SU-DHL-6 (cell line): ENCODE measurements around the gene CDC6.
A peak's percentile ranks its signal among the peaks of the same experiment; 100 is the strongest.
"Not testable (repeated sequence)": the region's sequence is repeated elsewhere in the genome, so short reads cannot be mapped to it uniquely, and the experiment has no call there.

Experiments
- H2AFZ ChIP-seq: fragments of 200-600 bp; sonication (generic); 2 replicates; pipeline ENCODE4 v1.6.1; 2014; ENCODE audit warnings: low read depth, mild to moderate bottlenecking, moderate library complexity, mixed read lengths, antibody characterized with exemption, low read length; ENCODE audit not compliant: severe bottlenecking
- H3F3A ChIP-seq: fragments of 200-600 bp; shearing (Covaris generic); 2 replicates; pipeline ENCODE4 v1.6.0; 2016; ENCODE audit warnings: antibody characterized with exemption, mild to moderate bottlenecking; ENCODE audit not compliant: insufficient read depth
- H3K27ac ChIP-seq: fragments of 200-600 bp; sonication (generic); 2 replicates; pipeline ENCODE4 v1.5.1; 2016; ENCODE audit warnings: low read depth, mild to moderate bottlenecking, low read length, moderate library complexity, mixed read lengths
- H3K27me3 ChIP-seq: fragments of 200-600 bp; sonication (generic), shearing (Covaris generic); 2 replicates; pipeline ENCODE4 v1.6.0; 2014; ENCODE audit warnings: mild to moderate bottlenecking, low read length
- H3K36me3 ChIP-seq: fragments of 200-600 bp; sonication (generic); 2 replicates; pipeline ENCODE4 v1.6.1; 2014; ENCODE audit warnings: mild to moderate bottlenecking, low read length, mixed read lengths
- H3K4me2 ChIP-seq: fragments of 300-600, 200-600 bp; shearing (Covaris generic), sonication (generic); 2 replicates; pipeline ENCODE4 v1.6.0; 2014; ENCODE audit warnings: low read length, low read depth, mild to moderate bottlenecking; ENCODE audit not compliant: poor library complexity, severe bottlenecking
- H3K4me3 ChIP-seq: fragments of 200-600 bp; sonication (generic); 2 replicates; pipeline ENCODE4 v1.5.1; 2014; ENCODE audit warnings: antibody characterized with exemption, low read length, mild to moderate bottlenecking, mixed read lengths; ENCODE audit not compliant: insufficient read depth, poor library complexity, severe bottlenecking
- H3K79me2 ChIP-seq: fragments of 200-600 bp; sonication (generic); 2 replicates; pipeline ENCODE4 v1.6.1; 2014; ENCODE audit warnings: mild to moderate bottlenecking, low read length, moderate library complexity; ENCODE audit not compliant: insufficient read depth
- H3K9ac ChIP-seq: fragments of 200-600 bp; sonication (generic); 2 replicates; pipeline ENCODE4 v1.7.0; 2014; ENCODE audit warnings: mild to moderate bottlenecking, low read length
- H3K9me2 ChIP-seq: fragments of 200-600 bp; sonication (generic); replicated peaks from 2 replicates; pipeline ENCODE4 v1.6.1; 2014; ENCODE audit warnings: low read length; ENCODE audit not compliant: insufficient read depth
- H3K9me3 ChIP-seq: fragments of 200-600 bp; sonication (generic); 2 replicates; pipeline ENCODE4 v1.6.1; 2014; ENCODE audit warnings: low read length, mixed read lengths; ENCODE audit not compliant: insufficient read depth
- H4K20me1 ChIP-seq: fragments of 200-600 bp; sonication (generic); 2 replicates; pipeline ENCODE4 v1.6.1; 2014; ENCODE audit warnings: low read depth, mild to moderate bottlenecking, antibody characterized with exemption, low read length, moderate library complexity, mixed read lengths
- EZH2phosphoT487 ChIP-seq: fragments of 200-600 bp; sonication (generic), shearing (Covaris generic); conservative IDR thresholded peaks from 2 replicates; pipeline ENCODE4 v1.6.1; 2018; ENCODE audit warnings: mild to moderate bottlenecking, antibody characterized with exemption, low read length, moderate library complexity, mixed read lengths
- TF ChIP-seq, protein P1 (sequence below): fragments of 200-600 bp; sonication (generic); IDR thresholded peaks from one replicate; pipeline ENCODE4 v1.5.1; 2017; ENCODE audit warnings: antibody characterized with exemption, mild to moderate bottlenecking, low read length, moderate library complexity; ENCODE audit not compliant: insufficient read depth, poor library complexity, severe bottlenecking

CDC6 gene

GRCh38 chr17:40301315-40301714 lies 13.6 kb downstream of the CDC6 start:
- Histone ChIP-seq H3F3A (peaks cover 13% of the 10 kb centered on the region; the same call in 1 of the 2 replicates), H3K4me2 (no peak overlapping the region), H3K4me3 (no peak overlapping the region), H4K20me1 (peaks cover 7% of the 10 kb centered on the region), H3K9me2 (no peaks in the 10 kb centered on the region), H3K27ac (no peak overlapping the region), H3K36me3 (peaks cover 54% of the 10 kb centered on the region), H3K79me2 (no peaks in the 10 kb centered on the region), H3K9ac (no peak overlapping the region), H3K9me3 (no peaks in the 10 kb centered on the region), H3K27me3 (no peaks in the 10 kb centered on the region), H2AFZ (no peak overlapping the region)
- TF ChIP-seq, protein P1, sequence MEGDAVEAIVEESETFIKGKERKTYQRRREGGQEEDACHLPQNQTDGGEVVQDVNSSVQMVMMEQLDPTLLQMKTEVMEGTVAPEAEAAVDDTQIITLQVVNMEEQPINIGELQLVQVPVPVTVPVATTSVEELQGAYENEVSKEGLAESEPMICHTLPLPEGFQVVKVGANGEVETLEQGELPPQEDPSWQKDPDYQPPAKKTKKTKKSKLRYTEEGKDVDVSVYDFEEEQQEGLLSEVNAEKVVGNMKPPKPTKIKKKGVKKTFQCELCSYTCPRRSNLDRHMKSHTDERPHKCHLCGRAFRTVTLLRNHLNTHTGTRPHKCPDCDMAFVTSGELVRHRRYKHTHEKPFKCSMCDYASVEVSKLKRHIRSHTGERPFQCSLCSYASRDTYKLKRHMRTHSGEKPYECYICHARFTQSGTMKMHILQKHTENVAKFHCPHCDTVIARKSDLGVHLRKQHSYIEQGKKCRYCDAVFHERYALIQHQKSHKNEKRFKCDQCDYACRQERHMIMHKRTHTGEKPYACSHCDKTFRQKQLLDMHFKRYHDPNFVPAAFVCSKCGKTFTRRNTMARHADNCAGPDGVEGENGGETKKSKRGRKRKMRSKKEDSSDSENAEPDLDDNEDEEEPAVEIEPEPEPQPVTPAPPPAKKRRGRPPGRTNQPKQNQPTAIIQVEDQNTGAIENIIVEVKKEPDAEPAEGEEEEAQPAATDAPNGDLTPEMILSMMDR: no peak
- TF ChIP-seq EZH2phosphoT487: no peak

DNA sequence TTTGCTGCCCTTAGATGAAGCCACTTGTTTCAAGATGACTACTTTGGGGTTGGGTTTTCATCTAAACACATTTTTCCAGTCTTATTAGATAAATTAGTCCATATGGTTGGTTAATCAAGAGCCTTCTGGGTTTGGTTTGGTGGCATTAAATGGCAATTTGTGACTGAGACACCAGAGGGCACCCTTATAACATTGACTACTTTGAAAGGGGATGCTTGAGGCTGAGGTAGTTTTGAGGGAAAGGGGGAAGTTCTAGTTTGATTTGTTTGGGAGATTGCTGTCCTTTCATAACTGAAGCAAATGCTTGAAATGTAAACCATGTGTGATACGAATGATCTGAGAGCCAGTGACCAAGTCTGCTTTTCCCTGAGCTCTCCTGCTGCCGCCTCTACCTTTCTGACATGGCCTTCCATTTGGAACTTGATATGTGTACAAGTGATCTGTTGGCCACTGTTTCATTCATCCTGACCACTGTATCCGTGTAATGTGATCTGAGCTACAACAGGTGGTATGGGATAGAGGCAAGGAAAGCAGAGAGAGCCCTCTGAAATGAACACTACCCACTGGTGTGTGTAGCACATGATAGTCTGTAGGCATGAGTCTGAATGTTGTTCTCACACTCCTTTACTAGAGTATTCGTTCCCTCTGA lies 15.5 kb downstream of the CDC6 start:
- Histone ChIP-seq H3K4me2 (no peak overlapping the region), H3K9ac (no peak overlapping the region), H3F3A (peaks cover 13% of the 10 kb centered on the region; the same call in 1 of the 2 replicates), H4K20me1 (peaks cover 7% of the 10 kb centered on the region; the same call in 1 of the 2 replicates), H3K27me3 (no peaks in the 10 kb centered on the region), H3K4me3 (no peak overlapping the region), H3K36me3 (peaks cover 40% of the 10 kb centered on the region), H3K9me2 (no peaks in the 10 kb centered on the region), H3K9me3 (no peaks in the 10 kb centered on the region), H3K27ac (no peak overlapping the region), H2AFZ (no peak overlapping the region), H3K79me2 (no peaks in the 10 kb centered on the region)
- TF ChIP-seq, protein P1: peak; percentile 69
- TF ChIP-seq EZH2phosphoT487: no peak

DNA sequence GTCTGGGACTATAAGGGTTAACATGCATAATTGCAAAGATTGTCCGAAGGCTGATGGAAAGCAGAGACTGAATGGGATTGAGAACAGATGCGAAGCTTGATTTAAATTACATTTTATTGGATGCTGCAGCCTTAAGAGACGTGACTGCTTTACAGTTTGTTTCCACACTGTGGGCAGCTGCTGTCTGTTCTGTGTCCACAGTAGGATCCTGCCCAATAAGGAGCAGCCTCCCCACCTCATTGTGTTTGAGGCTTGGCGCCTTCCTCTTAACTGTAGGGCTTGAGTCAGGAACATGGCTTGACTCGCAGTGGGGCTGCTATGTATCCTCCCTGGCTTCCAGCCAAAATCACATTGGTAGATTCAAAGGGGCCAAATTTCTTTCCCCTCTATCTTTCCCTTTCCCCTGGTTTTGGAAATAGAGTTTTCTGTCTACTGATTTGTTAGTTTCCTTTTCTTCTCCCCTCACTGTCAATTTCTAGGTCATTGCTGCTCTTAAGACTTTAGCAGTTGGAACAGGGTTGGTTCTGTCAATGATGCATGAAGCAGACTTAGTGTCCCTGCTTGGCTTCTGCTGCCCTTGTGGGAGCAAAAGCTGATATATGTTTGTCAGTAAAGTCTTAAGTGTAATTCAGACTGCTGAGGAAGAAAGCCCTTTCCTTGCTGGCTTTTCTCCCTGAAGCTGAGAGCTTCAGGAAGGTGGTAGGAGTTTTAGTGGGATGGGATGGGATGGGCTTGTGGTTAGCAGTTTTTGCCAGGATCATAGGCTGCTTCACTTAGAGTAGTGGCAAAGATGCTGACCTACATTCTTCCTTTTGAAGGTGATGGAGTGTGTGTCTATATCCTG lies 16.3 kb downstream of the CDC6 start:
- Histone ChIP-seq H3K9me2 (no peaks in the 10 kb centered on the region), H3K9me3 (no peaks in the 10 kb centered on the region), H3K79me2 (no peaks in the 10 kb centered on the region), H3K4me2 (no peak overlapping the region), H3K36me3 (peaks cover 32% of the 10 kb centered on the region), H4K20me1 (peaks cover 7% of the 10 kb centered on the region; the same call in 1 of the 2 replicates), H3K27ac (no peak overlapping the region), H2AFZ (no peak overlapping the region), H3K27me3 (no peaks in the 10 kb centered on the region), H3K4me3 (no peak overlapping the region), H3K9ac (no peak overlapping the region), H3F3A (peaks cover 13% of the 10 kb centered on the region; the same call in 1 of the 2 replicates)
- TF ChIP-seq, protein P1: no peak
- no peak for TF ChIP-seq EZH2phosphoT487

DNA sequence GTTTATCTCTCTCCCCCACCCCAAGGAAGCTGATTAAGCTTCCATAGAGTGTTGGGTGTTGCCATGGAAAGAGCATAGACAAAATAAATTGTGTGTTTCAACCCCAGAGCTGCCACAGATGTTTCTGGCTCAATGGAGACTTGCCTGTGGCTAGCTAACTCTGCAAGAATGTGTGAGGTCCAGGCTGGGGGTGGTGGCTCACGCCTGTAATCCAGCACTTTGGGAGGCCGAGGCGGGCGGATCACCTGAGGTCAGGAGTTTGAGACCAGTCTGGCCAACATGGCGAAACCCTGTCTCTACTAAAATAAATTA lies 16.8 kb downstream of the CDC6 start:
- not testable (repeated sequence) for H3K4me3 ChIP-seq, H3K27ac ChIP-seq, H3K79me2 ChIP-seq, H4K20me1 ChIP-seq, H3K9me2 ChIP-seq, H3K4me2 ChIP-seq, H3K27me3 ChIP-seq, H3K9me3 ChIP-seq, H2AFZ ChIP-seq, H3K9ac ChIP-seq
- H3F3A ChIP-seq: peaks cover 13% of the 10 kb centered on the region; the same call in 1 of the 2 replicates
- H3K36me3 ChIP-seq: peaks cover 32% of the 10 kb centered on the region

DNA sequence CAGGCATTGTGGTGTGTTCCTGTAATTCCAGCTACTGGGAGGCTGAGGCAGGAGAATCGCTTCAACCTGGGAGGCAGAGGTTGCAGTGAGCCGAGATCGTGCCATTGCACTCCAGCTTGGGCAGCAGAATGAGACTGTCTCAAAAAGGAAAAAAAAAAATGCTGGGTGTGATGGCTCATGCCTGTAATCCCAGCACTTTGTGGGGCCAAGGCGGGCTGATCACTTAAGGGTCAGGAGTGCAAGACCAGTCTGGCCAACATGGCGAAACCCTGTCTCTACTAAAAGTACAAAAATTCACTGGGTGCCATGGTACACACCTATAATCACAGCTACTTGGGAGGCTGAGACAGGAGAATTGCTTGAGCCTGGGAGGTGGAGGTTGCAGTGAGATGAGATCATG lies 17.2 kb downstream of the CDC6 start:
- H3K36me3 ChIP-seq: peaks cover 30% of the 10 kb centered on the region
- peaks cover 13% of the 10 kb centered on the region; the same call in 1 of the 2 replicates for H3F3A ChIP-seq
- H3K4me2 ChIP-seq: not testable (repeated sequence)

More for the DNA sequence above, 17.2 kb downstream of the CDC6 start:
- not testable (repeated sequence) for H3K9me3 ChIP-seq, H4K20me1 ChIP-seq, H3K27me3 ChIP-seq, H3K9me2 ChIP-seq, H3K79me2 ChIP-seq, H3K4me3 ChIP-seq, H3K27ac ChIP-seq, H2AFZ ChIP-seq, H3K9ac ChIP-seq
